GM23338 (cell line): ENCODE measurements around the gene CAMSAP2.

Source experiments
- CREB1 ChIP-seq: fragments of 250-450 bp; sonication (Bioruptor Pico); IDR thresholded peaks from 2 replicates; pipeline ENCODE4 v1.5.0; 2020; ENCODE audit warnings: low read depth, mild to moderate bottlenecking, moderate library complexity
- EZH2 ChIP-seq: fragments of 200-600 bp; sonication (generic); IDR thresholded peaks from one replicate; pipeline ENCODE4 v1.8.0; 2017; ENCODE audit warnings: antibody characterized with exemption, mild to moderate bottlenecking, low read depth; ENCODE audit not compliant: unreplicated experiment
- JUNB ChIP-seq: IDR thresholded peaks from one replicate; pipeline ENCODE4 v1.6.1; 2016; ENCODE audit warnings: antibody characterized with exemption; ENCODE audit not compliant: unreplicated experiment
- NANOG ChIP-seq: IDR thresholded peaks from 2 replicates; pipeline ENCODE4 v1.6.1; 2016; ENCODE audit warnings: antibody characterized with exemption, borderline replicate concordance
- TF ChIP-seq, protein P1 (sequence below), 2 experiments: fragments of 200-600 bp in 1 of 2; sonication (generic) in 1 of 2; conservative IDR thresholded peaks; 2 replicates each; pipeline versions ENCODE4 v1.5.1 to v1.6.1; 2016 to 2017; ENCODE audit warnings: antibody characterized with exemption in 2 of 2, low read depth in 2 of 2, mild to moderate bottlenecking in 2 of 2, moderate library complexity in 1 of 2
- TF ChIP-seq, protein P2 (sequence below): IDR thresholded peaks from one replicate; pipeline ENCODE4 v1.6.1; 2018; ENCODE audit warnings: antibody characterized with exemption; ENCODE audit not compliant: unreplicated experiment

DNA sequence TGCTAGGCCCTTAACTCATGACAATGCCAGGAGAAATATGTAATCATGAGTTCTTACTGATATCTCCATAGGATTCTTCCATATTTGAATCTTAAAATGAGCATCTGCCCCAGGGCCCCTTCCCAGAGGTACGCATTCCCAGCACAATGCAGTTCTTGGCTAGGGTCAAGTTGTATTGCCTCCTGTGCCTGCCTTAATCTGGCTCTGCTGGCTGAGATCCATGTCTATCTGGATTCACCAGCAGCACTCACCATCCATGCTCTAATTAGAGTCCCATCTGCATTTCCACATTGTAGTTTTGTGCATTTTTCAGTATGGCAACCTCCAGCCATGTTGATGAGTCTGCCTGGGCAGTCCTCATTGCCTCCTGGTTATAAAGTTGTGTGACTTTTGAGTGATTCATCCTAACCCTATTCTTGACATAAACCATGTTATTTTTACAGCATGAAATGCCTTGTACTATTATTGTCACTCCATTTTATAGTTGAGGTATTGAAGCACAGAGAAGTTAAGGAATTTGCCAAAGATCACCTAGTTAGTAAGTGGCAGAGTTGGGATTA, 55.9 kb downstream of the CAMSAP2 start:
- TF ChIP-seq NANOG (no peak), EZH2 (no peak), CREB1 (CRISPR knock-in tag) (no peak), JUNB (no peak)
- TF ChIP-seq, protein P1, sequence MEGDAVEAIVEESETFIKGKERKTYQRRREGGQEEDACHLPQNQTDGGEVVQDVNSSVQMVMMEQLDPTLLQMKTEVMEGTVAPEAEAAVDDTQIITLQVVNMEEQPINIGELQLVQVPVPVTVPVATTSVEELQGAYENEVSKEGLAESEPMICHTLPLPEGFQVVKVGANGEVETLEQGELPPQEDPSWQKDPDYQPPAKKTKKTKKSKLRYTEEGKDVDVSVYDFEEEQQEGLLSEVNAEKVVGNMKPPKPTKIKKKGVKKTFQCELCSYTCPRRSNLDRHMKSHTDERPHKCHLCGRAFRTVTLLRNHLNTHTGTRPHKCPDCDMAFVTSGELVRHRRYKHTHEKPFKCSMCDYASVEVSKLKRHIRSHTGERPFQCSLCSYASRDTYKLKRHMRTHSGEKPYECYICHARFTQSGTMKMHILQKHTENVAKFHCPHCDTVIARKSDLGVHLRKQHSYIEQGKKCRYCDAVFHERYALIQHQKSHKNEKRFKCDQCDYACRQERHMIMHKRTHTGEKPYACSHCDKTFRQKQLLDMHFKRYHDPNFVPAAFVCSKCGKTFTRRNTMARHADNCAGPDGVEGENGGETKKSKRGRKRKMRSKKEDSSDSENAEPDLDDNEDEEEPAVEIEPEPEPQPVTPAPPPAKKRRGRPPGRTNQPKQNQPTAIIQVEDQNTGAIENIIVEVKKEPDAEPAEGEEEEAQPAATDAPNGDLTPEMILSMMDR (conservative IDR thresholded peaks at IDR 0.05; ENCODE audit: low read depth in 2 of 2): no peak
- TF ChIP-seq, protein P2, sequence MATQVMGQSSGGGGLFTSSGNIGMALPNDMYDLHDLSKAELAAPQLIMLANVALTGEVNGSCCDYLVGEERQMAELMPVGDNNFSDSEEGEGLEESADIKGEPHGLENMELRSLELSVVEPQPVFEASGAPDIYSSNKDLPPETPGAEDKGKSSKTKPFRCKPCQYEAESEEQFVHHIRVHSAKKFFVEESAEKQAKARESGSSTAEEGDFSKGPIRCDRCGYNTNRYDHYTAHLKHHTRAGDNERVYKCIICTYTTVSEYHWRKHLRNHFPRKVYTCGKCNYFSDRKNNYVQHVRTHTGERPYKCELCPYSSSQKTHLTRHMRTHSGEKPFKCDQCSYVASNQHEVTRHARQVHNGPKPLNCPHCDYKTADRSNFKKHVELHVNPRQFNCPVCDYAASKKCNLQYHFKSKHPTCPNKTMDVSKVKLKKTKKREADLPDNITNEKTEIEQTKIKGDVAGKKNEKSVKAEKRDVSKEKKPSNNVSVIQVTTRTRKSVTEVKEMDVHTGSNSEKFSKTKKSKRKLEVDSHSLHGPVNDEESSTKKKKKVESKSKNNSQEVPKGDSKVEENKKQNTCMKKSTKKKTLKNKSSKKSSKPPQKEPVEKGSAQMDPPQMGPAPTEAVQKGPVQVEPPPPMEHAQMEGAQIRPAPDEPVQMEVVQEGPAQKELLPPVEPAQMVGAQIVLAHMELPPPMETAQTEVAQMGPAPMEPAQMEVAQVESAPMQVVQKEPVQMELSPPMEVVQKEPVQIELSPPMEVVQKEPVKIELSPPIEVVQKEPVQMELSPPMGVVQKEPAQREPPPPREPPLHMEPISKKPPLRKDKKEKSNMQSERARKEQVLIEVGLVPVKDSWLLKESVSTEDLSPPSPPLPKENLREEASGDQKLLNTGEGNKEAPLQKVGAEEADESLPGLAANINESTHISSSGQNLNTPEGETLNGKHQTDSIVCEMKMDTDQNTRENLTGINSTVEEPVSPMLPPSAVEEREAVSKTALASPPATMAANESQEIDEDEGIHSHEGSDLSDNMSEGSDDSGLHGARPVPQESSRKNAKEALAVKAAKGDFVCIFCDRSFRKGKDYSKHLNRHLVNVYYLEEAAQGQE: no peak
